ENCODE results near the gene MYMX.

The MYMX gene

GRCh38 chr6:44246663-44247337 lies 30.1 kb downstream of the MYMX start, which contains the start of gene HSP90AB1:
Gene HSP90AB1 (plus strand): TSS chr6:44247101. CDS start chr6:44248630, 1,529 bp downstream.
- H3K27ac Mint-ChIP-seq = peak within 1 kb of the TSS; percentile 100
- peaks cover 59% of the 10 kb centered on the region for H3K4me1 Mint-ChIP-seq
- no peaks in the 10 kb centered on the region for H3K9me3 Mint-ChIP-seq
- H3K4me3 Mint-ChIP-seq = peak within 1 kb of the TSS; percentile 96
- H3K36me3 Mint-ChIP-seq = peaks cover 68% of the 10 kb centered on the region
- DNase-seq (ENCODE audit: low spot score in 2 of 2) (peak; percentile 91 to 97), ATAC-seq (peak; percentile 85)

- peak; percentile 76 for ATAC-seq
- peak overlapping the region; percentile 100 for H3K27ac Mint-ChIP-seq
- peak overlapping the region; percentile 96 for H3K4me3 Mint-ChIP-seq
- peaks cover 67% of the 10 kb centered on the region for H3K4me1 Mint-ChIP-seq
- DNase-seq (ENCODE audit: low spot score in 2 of 2) = peak; percentile 84 to 95
- H3K36me3 Mint-ChIP-seq = peaks cover 76% of the 10 kb centered on the region
- no peaks in the 10 kb centered on the region for H3K9me3 Mint-ChIP-seq
Measured at GRCh38 chr6:44247338-44248302, 30.9 kb downstream of the MYMX start.

DNA sequence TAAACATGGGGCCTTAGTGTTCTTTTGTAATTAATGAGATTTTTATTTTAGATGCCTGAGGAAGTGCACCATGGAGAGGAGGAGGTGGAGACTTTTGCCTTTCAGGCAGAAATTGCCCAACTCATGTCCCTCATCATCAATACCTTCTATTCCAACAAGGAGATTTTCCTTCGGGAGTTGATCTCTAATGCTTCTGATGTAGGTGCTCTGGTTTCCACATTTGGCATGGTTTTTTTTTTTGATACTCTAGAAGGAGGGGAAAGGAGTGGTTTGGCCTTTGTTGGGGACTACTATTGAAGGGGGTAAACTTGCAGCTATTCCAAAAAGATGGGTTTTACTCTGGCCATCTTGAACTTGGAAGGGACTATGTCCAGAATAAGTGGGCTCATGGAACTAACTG lies 31.9 kb downstream of the MYMX start:
- ATAC-seq (no peak), DNase-seq (ENCODE audit: low spot score in 2 of 2) (no peak)
- Mint-ChIP-seq H3K9me3 (no peaks in the 10 kb centered on the region), H3K4me1 (peaks cover 76% of the 10 kb centered on the region), H3K4me3 (peak overlapping the region; percentile 96), H3K27ac (peak overlapping the region; percentile 100), H3K36me3 (peaks cover 86% of the 10 kb centered on the region)

DNA sequence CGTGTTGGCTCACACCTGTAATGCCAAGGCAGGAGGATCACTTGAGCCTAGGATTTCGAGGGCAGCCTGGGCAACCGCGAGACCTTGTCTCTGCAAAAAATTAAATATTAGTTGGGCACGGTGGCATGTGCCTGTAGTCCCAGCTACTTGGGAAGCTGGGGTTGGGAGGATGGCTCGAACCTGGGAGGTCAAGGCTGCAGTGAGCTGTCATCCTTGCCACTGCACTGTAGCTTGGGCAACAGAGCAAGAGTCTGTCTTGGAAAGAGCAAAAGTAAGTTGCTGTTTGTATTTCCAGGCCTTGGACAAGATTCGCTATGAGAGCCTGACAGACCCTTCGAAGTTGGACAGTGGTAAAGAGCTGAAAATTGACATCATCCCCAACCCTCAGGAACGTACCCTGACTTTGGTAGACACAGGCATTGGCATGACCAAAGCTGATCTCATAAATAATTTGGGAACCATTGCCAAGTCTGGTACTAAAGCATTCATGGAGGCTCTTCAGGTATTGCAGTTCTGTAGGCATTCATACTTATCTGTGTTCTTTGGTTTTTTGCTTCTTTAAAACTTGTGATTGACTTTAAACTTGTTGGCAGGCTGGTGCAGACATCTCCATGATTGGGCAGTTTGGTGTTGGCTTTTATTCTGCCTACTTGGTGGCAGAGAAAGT lies 32.5 kb downstream of the MYMX start:
- H3K4me1 Mint-ChIP-seq = peaks cover 83% of the 10 kb centered on the region
- no peaks in the 10 kb centered on the region for H3K9me3 Mint-ChIP-seq
- peak overlapping the region; percentile 96 for H3K4me3 Mint-ChIP-seq
- H3K27ac Mint-ChIP-seq = peak overlapping the region; percentile 100
- peaks cover 92% of the 10 kb centered on the region for H3K36me3 Mint-ChIP-seq
- no peak for DNase-seq (ENCODE audit: low spot score in 2 of 2)
- ATAC-seq = no peak

GRCh38 chr6:44250067-44250717 lies 33.5 kb downstream of the MYMX start:
- Mint-ChIP-seq H3K27ac (peak overlapping the region; percentile 100), H3K4me1 (peaks cover 89% of the 10 kb centered on the region), H3K9me3 (no peaks in the 10 kb centered on the region), H3K4me3 (peak overlapping the region; percentile 96), H3K36me3 (peaks cover 100% of the 10 kb centered on the region)
- no peak for ATAC-seq
- no peak for DNase-seq (ENCODE audit: low spot score in 2 of 2)

DNA sequence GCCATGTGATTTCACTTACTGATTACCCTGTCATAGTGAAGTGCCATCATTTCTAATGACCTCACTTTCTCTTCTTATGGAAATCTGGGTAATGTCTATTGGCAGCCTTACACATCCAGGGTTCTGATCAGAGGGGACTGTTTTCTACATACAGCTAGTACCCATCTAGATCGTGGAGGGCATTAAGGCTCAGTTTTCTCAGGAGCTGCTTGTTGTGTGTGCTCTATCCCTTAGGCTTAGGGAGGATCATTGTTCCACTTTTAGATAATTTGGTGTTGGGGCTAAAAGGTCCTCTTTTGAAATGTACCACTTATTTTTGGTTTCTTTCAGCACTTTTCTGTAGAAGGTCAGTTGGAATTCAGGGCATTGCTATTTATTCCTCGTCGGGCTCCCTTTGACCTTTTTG lies 34.0 kb downstream of the MYMX start:
- peaks cover 100% of the 10 kb centered on the region for H3K36me3 Mint-ChIP-seq

GRCh38 chr6:44251576-44252524 lies 35.1 kb downstream of the MYMX start:
- Mint-ChIP-seq H3K9me3 (no peaks in the 10 kb centered on the region), H3K4me3 (peak overlapping the region; percentile 29), H3K4me1 (peaks cover 95% of the 10 kb centered on the region), H3K27ac (peak overlapping the region; percentile 100), H3K36me3 (peaks cover 100% of the 10 kb centered on the region)
- DNase-seq (ENCODE audit: low spot score in 2 of 2) (no peak), ATAC-seq (no peak)

More for the DNA sequence above, 34.0 kb downstream of the MYMX start:
- H3K9me3 Mint-ChIP-seq = no peaks in the 10 kb centered on the region
- ATAC-seq (no peak), DNase-seq (ENCODE audit: low spot score in 2 of 2) (no peak)
- H3K4me3 Mint-ChIP-seq = peak overlapping the region; percentile 96
- H3K27ac Mint-ChIP-seq = peak overlapping the region; percentile 100
- peaks cover 89% of the 10 kb centered on the region for H3K4me1 Mint-ChIP-seq

DNA sequence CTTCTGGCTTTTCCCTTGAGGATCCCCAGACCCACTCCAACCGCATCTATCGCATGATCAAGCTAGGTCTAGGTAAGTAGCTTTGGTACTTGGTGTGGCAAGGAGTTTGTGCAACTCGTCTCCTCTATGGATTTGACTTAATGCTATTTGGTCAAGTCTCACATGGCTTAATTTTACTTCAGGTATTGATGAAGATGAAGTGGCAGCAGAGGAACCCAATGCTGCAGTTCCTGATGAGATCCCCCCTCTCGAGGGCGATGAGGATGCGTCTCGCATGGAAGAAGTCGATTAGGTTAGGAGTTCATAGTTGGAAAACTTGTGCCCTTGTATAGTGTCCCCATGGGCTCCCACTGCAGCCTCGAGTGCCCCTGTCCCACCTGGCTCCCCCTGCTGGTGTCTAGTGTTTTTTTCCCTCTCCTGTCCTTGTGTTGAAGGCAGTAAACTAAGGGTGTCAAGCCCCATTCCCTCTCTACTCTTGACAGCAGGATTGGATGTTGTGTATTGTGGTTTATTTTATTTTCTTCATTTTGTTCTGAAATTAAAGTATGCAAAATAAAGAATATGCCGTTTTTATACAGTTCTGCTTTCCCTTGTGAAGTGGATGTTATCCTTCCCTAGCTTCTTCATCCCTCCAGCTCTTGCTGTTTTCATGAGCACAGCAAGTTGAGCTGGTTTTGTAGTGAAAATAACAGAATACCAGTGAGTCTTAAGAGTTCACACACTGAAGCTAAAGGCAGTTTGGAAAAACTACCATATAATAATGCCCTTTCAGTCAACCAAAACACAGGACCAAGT lies 36.8 kb downstream of the MYMX start:
- peak overlapping the region; percentile 100 for H3K27ac Mint-ChIP-seq
- H3K4me1 Mint-ChIP-seq = peaks cover 90% of the 10 kb centered on the region
- H3K36me3 Mint-ChIP-seq = peaks cover 98% of the 10 kb centered on the region
- DNase-seq (ENCODE audit: low spot score in 2 of 2) (peak; percentile 48 to 81), ATAC-seq (no peak)
- peak overlapping the region; percentile 88 for H3K4me3 Mint-ChIP-seq
- H3K9me3 Mint-ChIP-seq = no peaks in the 10 kb centered on the region

DNA sequence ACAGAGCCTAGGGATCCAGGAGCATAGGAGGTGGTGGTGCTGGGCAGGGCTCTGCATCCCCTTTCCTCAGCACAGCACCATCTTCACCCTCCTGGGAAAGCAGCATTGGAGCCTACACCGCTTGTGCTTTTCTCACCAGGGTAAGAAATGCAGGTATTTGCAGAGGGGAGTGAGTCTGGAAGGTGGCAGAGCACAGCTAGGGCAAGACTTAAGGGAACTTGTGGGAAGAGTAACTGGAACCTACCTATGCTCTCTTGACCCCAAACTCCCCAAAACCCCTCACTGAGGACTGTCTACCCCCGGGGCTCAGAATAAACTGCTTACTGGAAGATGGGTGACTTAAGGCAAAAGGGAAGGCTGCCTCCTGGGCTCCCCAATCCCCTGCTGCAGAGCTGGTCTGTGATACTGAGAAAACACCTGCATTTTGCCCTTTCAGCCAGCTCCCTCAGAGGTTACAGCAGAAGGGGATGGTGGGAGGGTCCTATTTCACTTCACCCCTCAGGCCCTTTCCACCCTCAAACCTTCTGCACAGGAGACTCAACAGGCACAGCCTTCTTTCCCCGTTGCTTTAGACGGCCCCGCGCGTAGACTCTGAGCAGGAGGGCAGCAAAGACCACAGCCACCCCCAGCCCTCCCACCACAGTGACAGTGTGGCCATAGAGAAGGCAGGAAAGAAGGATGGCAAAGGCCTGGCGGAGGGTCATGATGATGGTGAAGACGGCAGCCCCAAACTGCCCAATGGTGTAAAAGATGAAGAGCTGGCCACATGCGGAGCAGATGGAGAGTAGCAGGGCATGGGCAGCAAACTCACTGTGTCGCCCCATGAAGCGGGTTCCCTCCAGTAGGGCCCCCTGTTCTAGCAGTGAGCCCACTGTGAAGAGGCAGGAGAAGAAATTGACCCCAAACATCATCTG lies 37.7 kb downstream of the MYMX start:
- DNase-seq (ENCODE audit: low spot score in 2 of 2) (no peak), ATAC-seq (peak; percentile 2)
- peak overlapping the region; percentile 100 for H3K27ac Mint-ChIP-seq
- H3K36me3 Mint-ChIP-seq = peaks cover 98% of the 10 kb centered on the region
- no peaks in the 10 kb centered on the region for H3K9me3 Mint-ChIP-seq
- H3K4me3 Mint-ChIP-seq = peak overlapping the region; percentile 88
- peaks cover 88% of the 10 kb centered on the region for H3K4me1 Mint-ChIP-seq

GRCh38 chr6:44255105-44255808 lies 38.5 kb downstream of the MYMX start:
- Mint-ChIP-seq H3K9me3 (no peaks in the 10 kb centered on the region), H3K27ac (peak overlapping the region; percentile 100), H3K4me1 (peaks cover 80% of the 10 kb centered on the region), H3K36me3 (peaks cover 98% of the 10 kb centered on the region), H3K4me3 (peak overlapping the region; percentile 88)
- DNase-seq (ENCODE audit: low spot score in 2 of 2) (no peak), ATAC-seq (peak; percentile 1)

DNA sequence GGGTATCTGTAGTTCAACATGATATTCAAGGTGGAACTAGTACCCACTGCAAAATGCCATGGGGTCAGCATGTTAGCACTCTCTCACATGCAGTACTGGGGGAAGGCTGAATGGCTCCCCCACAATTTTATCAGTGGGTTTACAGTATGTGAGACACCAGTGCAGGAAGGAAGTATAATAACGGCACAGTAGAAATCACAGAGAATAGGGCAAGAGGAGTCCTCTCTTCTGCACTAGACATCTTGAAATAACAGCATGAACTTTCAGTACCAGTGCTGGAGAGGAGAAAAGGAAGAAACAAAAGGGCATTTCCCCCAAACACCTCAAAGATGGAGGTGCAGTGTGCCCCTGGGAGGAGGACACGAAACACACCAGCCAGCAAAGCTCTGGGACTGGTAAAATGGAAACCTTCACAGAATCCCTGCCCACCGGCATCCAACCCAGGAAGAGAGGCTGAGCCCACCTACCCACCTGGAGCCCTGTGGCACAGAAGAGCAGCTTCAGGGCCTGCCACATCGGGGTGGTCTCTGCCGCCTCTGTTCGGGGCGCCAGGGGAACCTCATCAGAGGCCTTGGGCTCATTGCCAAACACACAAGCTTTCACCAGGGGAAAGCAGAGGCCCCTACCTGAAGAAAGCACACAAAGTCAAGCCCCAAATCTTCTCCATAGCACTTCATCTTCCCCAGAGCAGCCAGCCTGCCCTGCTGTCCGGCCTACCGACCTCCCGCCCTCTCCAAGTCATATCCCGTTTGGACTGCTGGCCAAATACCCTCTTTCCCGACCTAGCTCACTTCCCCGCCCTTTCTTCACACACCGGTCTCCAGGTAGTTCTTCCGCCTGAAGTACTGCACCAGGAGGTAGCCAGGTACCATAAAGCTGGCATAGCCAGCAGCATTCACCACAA lies 39.4 kb downstream of the MYMX start:
- peak; percentile 6 for ATAC-seq
- Mint-ChIP-seq H3K27ac (peak overlapping the region; percentile 100), H3K36me3 (peaks cover 98% of the 10 kb centered on the region), H3K4me1 (peaks cover 78% of the 10 kb centered on the region), H3K9me3 (no peaks in the 10 kb centered on the region), H3K4me3 (peak overlapping the region; percentile 88)
- DNase-seq (ENCODE audit: low spot score in 2 of 2) = peak in 1 of 2 donors; percentile 68
